ENCODE data around the gene CBX8. TPM values are rescaled to one million over a fixed set of nuclear protein-coding genes. Genes with fewer than 3 reads are reported as not detected.

Gene CBX8
- total RNA-seq, 1 donor from 2014 or later = 6.1 TPM

DNA sequence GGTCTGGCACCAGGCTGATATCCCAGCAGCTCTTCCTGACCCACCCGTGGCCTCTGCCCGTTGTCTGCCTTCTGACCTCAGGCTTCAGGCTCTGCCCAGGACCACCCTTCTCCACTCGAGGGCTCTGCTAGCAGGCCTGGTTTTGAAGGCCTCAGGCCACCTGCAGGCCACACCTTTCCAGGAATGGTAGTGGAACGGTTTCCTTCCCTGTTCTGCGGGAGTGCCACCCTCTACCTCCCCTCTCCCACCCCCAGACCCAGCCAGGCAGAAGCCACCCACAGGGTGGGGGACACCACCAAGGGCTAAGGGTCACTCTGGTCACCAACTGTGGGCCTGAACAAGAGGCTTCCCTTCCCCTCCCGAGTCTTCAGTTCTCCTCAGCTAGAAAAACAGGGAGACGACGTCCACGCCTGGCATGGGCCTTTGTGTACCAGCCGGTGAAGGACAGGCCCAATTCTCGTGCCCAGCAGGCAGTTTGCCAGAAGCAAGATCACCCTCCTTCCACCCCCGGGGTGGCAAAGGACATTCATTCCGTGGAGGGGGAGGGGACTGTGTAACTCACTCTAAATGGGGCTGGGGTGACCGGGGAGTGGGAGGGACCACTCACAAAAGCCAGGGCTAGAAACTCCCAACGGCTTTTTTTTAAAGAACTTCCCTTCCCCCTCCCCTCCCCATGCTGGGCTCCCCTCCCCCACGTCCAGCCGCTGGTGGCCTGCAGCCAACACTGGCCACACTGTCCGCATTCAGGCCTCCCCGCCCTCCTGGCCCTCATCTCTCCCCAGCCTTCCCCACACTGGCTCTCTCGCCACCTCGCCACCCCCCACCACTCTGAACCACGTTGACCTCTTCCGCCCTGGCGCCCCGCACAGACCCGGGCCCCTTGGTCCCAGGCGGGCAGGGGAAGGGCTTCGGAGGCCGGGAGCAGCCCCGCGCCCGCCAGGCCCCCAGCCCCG lies 34.7 kb upstream of the CBX8 start:
- TF ChIP-seq, protein P1, sequence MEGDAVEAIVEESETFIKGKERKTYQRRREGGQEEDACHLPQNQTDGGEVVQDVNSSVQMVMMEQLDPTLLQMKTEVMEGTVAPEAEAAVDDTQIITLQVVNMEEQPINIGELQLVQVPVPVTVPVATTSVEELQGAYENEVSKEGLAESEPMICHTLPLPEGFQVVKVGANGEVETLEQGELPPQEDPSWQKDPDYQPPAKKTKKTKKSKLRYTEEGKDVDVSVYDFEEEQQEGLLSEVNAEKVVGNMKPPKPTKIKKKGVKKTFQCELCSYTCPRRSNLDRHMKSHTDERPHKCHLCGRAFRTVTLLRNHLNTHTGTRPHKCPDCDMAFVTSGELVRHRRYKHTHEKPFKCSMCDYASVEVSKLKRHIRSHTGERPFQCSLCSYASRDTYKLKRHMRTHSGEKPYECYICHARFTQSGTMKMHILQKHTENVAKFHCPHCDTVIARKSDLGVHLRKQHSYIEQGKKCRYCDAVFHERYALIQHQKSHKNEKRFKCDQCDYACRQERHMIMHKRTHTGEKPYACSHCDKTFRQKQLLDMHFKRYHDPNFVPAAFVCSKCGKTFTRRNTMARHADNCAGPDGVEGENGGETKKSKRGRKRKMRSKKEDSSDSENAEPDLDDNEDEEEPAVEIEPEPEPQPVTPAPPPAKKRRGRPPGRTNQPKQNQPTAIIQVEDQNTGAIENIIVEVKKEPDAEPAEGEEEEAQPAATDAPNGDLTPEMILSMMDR (IDR thresholded peaks at IDR 0.05) = no peak
- H3K27ac Mint-ChIP-seq (ENCODE audit: unreplicated experiment) = no peak overlapping the region
- H3K36me3 Mint-ChIP-seq (ENCODE audit: low read depth) = peaks cover 7% of the 10 kb centered on the region
- no peaks in the 10 kb centered on the region for H3K9me3 Mint-ChIP-seq (ENCODE audit: low read depth)
- H3K4me1 Mint-ChIP-seq (ENCODE audit: low read depth) = peaks cover 32% of the 10 kb centered on the region
- no peaks in the 10 kb centered on the region for H3K27me3 Mint-ChIP-seq (ENCODE audit: low read depth)
- H3K4me3 Mint-ChIP-seq (ENCODE audit: unreplicated experiment) = peak overlapping the region; percentile 25
- DNase-seq (ENCODE audit: low spot score) = no peak

DNA sequence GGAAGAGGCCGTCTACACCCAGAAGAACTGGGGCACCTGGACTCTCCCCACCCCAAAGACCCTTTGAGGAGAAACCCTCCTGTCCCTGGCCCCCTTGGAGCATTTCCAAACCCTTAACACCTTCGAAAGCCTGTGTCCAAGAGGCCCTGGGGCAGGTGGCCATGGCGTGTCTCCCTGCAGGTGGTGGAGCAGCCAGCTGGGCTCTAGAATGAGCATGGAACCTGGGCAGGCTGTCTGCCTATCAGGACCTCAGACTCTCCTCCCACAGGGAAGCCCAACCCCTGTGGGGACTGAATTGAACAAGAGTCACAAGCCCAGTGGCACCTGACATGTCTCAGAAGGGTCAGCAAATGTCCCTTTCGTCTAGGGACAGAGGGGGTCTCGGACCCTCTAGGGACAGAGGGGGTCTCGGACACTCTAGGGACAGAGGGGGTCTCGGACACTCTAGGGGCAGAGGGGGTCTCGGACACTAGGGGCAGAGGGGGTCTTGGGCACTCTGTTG lies 33.9 kb upstream of the CBX8 start:
- peaks cover 7% of the 10 kb centered on the region for H3K36me3 Mint-ChIP-seq (ENCODE audit: low read depth)
- DNase-seq (ENCODE audit: low spot score) = no peak
- peaks cover 30% of the 10 kb centered on the region for H3K4me1 Mint-ChIP-seq (ENCODE audit: low read depth)
- no peaks in the 10 kb centered on the region for H3K27me3 Mint-ChIP-seq (ENCODE audit: low read depth)
- no peaks in the 10 kb centered on the region for H3K9me3 Mint-ChIP-seq (ENCODE audit: low read depth)
- TF ChIP-seq, protein P1 (IDR thresholded peaks at IDR 0.05) = no peak
- no peak overlapping the region for H3K4me3 Mint-ChIP-seq (ENCODE audit: unreplicated experiment)
- H3K27ac Mint-ChIP-seq (ENCODE audit: unreplicated experiment) = no peak overlapping the region

DNA sequence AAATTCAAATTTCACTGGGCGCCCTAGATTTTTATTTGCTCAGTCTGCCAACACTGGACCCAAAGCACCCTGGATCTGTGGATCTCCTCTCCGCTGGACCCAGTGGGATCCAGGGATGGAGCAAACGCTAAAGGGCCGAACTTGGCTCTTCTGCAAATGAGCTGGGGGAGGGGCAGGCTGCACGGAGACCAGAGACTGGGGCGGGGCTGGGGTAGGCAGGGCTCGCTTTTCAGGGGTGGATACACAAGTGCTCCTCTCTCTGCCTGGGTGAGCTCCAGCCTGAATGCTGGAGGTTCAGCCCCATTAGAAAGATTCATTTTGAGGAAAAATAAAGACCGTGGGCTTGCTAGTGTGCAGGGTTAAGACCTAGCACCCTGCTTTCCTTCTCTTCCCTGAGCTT lies 33.4 kb upstream of the CBX8 start:
- H3K9me3 Mint-ChIP-seq (ENCODE audit: low read depth) = no peaks in the 10 kb centered on the region
- no peaks in the 10 kb centered on the region for H3K27me3 Mint-ChIP-seq (ENCODE audit: low read depth)
- peaks cover 7% of the 10 kb centered on the region for H3K36me3 Mint-ChIP-seq (ENCODE audit: low read depth)
- peaks cover 30% of the 10 kb centered on the region for H3K4me1 Mint-ChIP-seq (ENCODE audit: low read depth)
- DNase-seq (ENCODE audit: low spot score) = no peak
- TF ChIP-seq, protein P1 (IDR thresholded peaks at IDR 0.05) = no peak
- H3K4me3 Mint-ChIP-seq (ENCODE audit: unreplicated experiment) = no peak overlapping the region
- H3K27ac Mint-ChIP-seq (ENCODE audit: unreplicated experiment) = no peak overlapping the region

DNA sequence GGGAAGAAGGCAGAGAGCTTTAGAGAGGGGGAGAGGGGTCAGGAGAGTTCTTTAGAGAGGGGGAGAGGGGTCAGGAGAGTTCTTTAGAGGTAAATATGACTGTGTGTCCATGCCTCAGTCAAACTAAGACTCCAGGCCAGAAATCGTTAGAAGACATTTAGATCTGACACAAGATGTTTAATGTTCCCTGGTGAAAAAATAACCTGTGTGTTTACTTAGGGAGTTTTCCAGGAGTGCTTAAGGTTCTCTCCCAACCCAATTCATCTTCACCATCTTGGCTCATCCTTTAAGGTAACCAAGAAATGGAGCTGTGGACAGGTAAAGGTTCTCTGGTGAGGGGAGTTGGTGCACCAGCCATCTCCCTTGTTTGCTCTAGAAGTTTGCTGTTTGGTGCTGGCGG lies 32.6 kb upstream of the CBX8 start:
- no peaks in the 10 kb centered on the region for H3K36me3 Mint-ChIP-seq (ENCODE audit: low read depth)
- no peak overlapping the region for H3K27ac Mint-ChIP-seq (ENCODE audit: unreplicated experiment)
- no peak for DNase-seq (ENCODE audit: low spot score)
- TF ChIP-seq, protein P1 (IDR thresholded peaks at IDR 0.05) = no peak
- no peaks in the 10 kb centered on the region for H3K9me3 Mint-ChIP-seq (ENCODE audit: low read depth)
- H3K27me3 Mint-ChIP-seq (ENCODE audit: low read depth) = no peaks in the 10 kb centered on the region
- peaks cover 28% of the 10 kb centered on the region for H3K4me1 Mint-ChIP-seq (ENCODE audit: low read depth)
- no peak overlapping the region for H3K4me3 Mint-ChIP-seq (ENCODE audit: unreplicated experiment)

DNA sequence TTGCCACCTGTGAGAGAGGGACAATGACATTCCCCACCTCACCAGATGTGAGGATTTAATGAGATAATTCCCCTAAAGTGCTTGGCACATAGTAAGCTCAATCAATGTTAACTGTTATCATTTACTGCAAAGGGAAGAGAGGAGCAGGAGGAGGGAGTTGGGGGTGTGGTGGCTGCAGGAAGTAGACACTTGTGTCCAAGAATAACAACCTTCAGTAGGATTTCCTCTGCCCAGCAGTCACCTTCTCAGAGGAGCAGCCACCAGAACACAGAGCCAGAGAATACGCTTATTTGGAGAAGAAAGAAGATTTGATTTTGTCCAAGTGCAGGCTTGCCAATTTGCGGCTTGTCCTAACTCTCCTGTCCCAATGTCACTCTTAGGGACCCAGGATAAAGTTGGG lies 32.1 kb upstream of the CBX8 start:
- Mint-ChIP-seq H3K27me3 (ENCODE audit: low read depth) (peaks cover 2% of the 10 kb centered on the region), H3K9me3 (ENCODE audit: low read depth) (no peaks in the 10 kb centered on the region), H3K4me3 (ENCODE audit: unreplicated experiment) (no peak overlapping the region), H3K4me1 (ENCODE audit: low read depth) (peaks cover 28% of the 10 kb centered on the region), H3K27ac (ENCODE audit: unreplicated experiment) (no peak overlapping the region), H3K36me3 (ENCODE audit: low read depth) (no peaks in the 10 kb centered on the region)
- TF ChIP-seq, protein P1 (IDR thresholded peaks at IDR 0.05) = no peak
- no peak for DNase-seq (ENCODE audit: low spot score)
